WI38 (cell line): ENCODE results near the gene PSMA7.

Experiments used
- H3K4me3 ChIP-seq: 2 replicates; pipeline ENCODE4 v1.5.1; 2011; ENCODE audit warnings: low read depth, mild to moderate bottlenecking, control low read depth, low read length
- CTCF ChIP-seq: IDR thresholded peaks from 2 replicates; pipeline ENCODE4 v1.5.1; 2012; ENCODE audit warnings: low read depth, mild to moderate bottlenecking, control low read depth, low read length

The PSMA7 gene

GRCh38 chr20:62162765-62163484 lies 19.7 kb upstream of the PSMA7 start:
- no peak for TF ChIP-seq CTCF
- no peak overlapping the region for H3K4me3 ChIP-seq

- no peak for TF ChIP-seq CTCF
- H3K4me3 ChIP-seq, result no peak overlapping the region
Measured at GRCh38 chr20:62161347-62161746, 18.2 kb upstream of the PSMA7 start.

GRCh38 chr20:62160876-62161275 lies 17.7 kb upstream of the PSMA7 start:
- TF ChIP-seq CTCF, result no peak
- no peak overlapping the region for H3K4me3 ChIP-seq

GRCh38 chr20:62160253-62160652 lies 17.1 kb upstream of the PSMA7 start:
- TF ChIP-seq CTCF, result no peak
- no peak overlapping the region for H3K4me3 ChIP-seq

- TF ChIP-seq CTCF, result no peak
- no peak overlapping the region for H3K4me3 ChIP-seq
Measured at GRCh38 chr20:62159839-62160238, 16.6 kb upstream of the PSMA7 start.

- no peak for TF ChIP-seq CTCF
- H3K4me3 ChIP-seq, result no peak overlapping the region
Measured at GRCh38 chr20:62159052-62159451, 15.9 kb upstream of the PSMA7 start.

GRCh38 chr20:62158541-62158940 lies 15.3 kb upstream of the PSMA7 start:
- TF ChIP-seq CTCF, result no peak

More at GRCh38 chr20:62158541-62158940, 15.3 kb upstream of the PSMA7 start:
- H3K4me3 ChIP-seq, result no peak overlapping the region
